GM12875 (cell line): ENCODE measurements around the gene ZBTB16.
"Not testable (repeated sequence)": the region's sequence is repeated elsewhere in the genome, so short reads cannot be mapped to it uniquely, and the experiment has no call there.

Experiments used
- H3K4me3 ChIP-seq: one replicate; pipeline ENCODE4 v1.5.1; 2011; ENCODE audit warnings: low read depth, low read length, control low read depth
- TF ChIP-seq, protein P1 (sequence below): IDR thresholded peaks from 2 replicates; pipeline ENCODE4 v1.5.1; 2011; ENCODE audit warnings: low read depth, mild to moderate bottlenecking, control low read depth, inconsistent platforms, low read length, moderate library complexity, borderline replicate concordance; ENCODE audit not compliant: insufficient read depth

ZBTB16 gene

DNA sequence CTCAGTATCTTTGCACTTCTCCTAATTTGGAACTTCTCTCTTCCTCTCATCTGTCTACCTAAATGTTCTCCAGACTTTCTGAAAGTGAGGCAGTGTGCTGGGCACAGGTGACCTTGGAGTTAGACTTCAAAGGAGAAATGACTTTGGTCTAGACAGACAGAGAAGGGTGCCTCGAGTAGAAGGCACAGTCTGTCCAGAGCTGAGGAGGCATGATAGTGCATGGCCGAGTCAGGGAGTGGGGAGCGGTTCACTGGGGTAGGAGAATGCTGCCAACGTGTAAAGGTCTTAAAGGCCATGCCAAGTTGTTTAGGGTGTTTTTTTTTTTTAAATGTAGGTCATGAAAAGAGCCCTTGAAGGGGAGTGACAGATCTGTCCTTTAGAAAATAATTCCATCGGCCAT, 17.3 kb upstream of the ZBTB16 start:
- TF ChIP-seq, protein P1, sequence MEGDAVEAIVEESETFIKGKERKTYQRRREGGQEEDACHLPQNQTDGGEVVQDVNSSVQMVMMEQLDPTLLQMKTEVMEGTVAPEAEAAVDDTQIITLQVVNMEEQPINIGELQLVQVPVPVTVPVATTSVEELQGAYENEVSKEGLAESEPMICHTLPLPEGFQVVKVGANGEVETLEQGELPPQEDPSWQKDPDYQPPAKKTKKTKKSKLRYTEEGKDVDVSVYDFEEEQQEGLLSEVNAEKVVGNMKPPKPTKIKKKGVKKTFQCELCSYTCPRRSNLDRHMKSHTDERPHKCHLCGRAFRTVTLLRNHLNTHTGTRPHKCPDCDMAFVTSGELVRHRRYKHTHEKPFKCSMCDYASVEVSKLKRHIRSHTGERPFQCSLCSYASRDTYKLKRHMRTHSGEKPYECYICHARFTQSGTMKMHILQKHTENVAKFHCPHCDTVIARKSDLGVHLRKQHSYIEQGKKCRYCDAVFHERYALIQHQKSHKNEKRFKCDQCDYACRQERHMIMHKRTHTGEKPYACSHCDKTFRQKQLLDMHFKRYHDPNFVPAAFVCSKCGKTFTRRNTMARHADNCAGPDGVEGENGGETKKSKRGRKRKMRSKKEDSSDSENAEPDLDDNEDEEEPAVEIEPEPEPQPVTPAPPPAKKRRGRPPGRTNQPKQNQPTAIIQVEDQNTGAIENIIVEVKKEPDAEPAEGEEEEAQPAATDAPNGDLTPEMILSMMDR, result no peak
- no peak overlapping the region for H3K4me3 ChIP-seq

DNA sequence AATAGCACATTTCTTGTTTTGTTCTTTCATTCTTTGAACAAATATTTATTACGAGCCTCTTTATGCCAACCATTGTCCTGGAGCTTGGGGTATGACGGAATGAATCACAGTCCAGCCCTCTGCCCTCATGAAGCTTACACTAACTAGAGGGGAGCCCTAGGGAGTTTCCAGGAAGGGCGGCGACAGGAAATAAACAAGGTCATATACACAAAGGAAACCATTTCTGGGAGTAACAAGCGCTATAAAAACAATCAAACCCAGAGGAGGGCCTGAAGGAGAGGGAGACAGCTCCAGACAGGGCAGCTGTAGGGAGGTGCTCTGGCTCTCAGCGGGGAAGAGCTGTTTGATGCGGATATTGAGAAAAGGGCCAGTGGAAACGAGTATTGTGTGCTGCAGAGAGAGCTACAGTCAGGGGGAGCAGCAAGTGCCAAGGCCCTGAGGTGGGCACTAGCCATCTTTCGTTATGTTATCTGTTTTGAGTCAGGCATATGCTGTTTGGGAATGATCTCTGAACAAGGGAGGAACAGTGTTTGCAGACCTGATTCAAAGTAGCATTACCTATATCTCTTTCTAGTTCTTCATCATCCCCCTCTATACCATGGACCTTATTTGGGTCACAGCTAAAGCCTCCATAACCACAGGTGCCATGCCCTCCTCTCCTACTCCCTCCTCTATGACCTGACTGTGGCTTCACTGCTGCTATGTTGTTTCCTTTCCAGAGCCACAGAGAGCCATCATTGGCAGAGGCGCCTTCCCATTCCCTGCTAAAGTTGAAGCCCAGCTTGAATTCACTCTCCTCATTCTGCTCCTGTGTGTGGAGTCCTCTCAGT, 15.3 kb upstream of the ZBTB16 start:
- TF ChIP-seq, protein P1, result no peak
- H3K4me3 ChIP-seq, result no peak overlapping the region

DNA sequence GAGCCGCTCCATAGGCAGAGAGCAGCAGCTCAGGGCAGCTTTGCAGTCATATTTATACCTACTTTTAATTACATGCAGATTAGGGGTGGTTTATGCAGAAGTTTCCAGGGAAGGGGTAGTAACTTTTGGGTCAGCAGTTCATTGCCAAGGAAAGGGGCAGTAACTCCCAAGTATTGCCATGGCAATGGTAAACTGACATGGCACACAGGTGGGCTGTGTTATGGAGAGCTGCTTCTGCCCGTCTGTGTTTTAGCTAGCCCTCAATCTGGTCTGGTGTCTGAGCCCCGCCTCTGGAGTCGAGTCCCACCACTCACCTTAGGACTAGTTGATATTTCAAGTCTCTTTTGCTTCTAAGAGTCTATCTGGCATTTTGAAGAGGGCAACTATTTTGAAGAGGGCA, 12.2 kb upstream of the ZBTB16 start:
- TF ChIP-seq, protein P1, result no peak

DNA sequence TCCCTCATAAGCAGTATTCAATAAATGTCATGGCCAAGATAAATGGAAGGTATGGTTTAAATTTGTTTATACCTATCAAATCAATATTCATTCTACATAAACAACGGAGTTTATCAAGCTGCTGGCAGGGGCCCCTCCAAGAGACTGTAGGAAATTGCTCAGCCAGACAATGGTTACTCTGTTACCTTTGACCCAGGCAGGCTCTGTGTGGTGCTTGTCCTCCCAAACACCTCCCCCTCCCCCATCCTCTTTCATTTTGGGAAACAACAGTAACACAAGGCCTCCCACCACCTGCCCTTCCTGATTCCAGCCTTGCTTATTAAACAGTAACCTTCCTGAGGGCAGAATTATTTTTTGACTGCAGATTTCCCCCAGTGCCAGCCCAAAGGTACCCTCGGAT, 10.5 kb upstream of the ZBTB16 start:
- TF ChIP-seq, protein P1, result no peak
- no peak overlapping the region for H3K4me3 ChIP-seq

More for the DNA sequence above, 12.2 kb upstream of the ZBTB16 start:
- H3K4me3 ChIP-seq, result no peak overlapping the region

DNA sequence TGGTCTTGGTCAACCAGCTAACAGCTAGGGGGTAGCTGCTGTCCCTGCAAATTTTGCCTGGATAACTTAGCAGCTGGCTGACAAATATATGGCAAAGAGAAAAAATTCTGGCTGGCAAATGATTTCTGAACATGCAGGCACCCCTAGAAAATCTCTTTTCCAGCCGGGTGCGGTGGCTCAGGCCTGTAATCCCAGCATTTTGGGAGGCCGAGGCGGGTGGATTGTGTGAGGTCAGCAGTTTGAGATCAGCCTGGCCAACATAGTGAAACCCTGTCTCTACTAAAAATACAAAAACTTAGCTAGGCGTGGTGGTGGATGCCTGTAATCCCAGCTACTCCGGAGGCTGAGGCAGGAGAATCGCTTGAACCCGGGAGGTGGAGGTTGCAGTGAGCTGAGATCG, 9.7 kb upstream of the ZBTB16 start:
- H3K4me3 ChIP-seq, result not testable (repeated sequence)

DNA sequence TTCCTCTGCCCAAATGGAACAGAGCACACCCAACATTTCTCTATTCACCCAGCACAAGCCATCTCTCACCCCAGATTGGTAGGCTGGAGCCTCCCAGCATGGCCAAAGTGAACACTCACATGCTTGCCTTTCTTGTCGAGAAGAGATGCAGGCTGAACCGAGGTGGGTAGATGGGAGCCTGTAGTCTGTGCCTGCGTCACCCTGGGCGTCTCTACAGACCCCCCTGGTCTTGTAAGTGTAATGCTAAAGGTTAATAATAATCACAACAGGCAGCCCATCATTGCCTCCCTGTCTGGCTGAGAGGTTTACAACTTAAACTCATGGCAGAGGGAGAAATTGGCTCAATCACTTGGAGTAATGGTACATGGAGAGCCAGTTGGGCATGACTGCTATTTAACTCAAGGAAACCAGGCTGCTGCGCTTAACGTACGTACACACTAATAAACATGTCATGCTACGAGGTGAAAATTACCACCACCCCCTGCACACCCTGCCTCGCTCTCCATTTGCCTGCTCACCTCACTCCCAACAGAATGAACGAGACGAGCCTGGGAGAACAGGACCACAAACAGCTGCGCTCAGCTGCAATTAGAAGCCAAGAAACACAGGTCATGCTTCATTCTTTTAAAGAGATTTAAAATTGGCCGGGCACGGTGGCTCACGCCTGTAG, 9.1 kb upstream of the ZBTB16 start:
- TF ChIP-seq, protein P1, result no peak

DNA sequence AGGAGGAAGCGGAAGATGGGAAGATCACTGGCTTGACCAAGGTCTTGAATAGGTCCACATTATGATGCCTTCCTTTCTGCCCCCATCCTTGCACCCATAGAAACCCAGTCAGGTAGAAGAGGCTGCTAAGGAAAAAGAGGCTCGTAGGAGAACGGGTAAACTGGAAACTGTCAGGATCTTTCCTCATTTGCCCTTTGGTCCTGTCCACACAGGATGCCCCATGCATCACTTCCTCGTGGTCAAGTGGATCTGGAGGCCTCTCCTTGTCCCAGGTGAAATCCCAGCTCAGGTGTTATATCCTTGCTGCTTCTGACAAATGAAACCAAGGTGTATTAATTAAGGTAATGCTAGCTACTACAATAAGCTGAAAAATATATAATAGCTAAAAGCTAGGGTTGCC, 8.0 kb upstream of the ZBTB16 start:
- no peak overlapping the region for H3K4me3 ChIP-seq
- TF ChIP-seq, protein P1, result no peak

More for the DNA sequence above, 9.1 kb upstream of the ZBTB16 start:
- no peak overlapping the region for H3K4me3 ChIP-seq
